Measurements from ENCODE around the gene DNMT3B. TPM values are rescaled to one million over a fixed set of nuclear protein-coding genes. Genes with fewer than 3 reads are reported as not detected.

Gene DNMT3B
- total and polyA plus RNA-seq, 9 donors: 0.46 to 2.1 (median 0.80) TPM

- no peaks in the 10 kb centered on the region for H3K27me3 ChIP-seq
- H3K27ac ChIP-seq: no peak overlapping the region
- no peak overlapping the region for H3K4me3 ChIP-seq
- TF ChIP-seq EP300 (IDR thresholded peaks at IDR 0.05) (no peak), CTCF (IDR thresholded peaks at IDR 0.05) (no peak), POLR2A (IDR thresholded peaks at IDR 0.05) (no peak)
- H3K9me3 ChIP-seq: no peaks in the 10 kb centered on the region
- DNase-seq: no peak
- peaks cover 3% of the 10 kb centered on the region for H3K4me1 ChIP-seq (ENCODE audit: insufficient read depth)
- intact Hi-C loops (cut with DNase I): no loop called here
- WGBS, 3 donors: 53 to 66% (median 58%) methylated on average over 9 of the region's 9 CpGs
- no peaks in the 10 kb centered on the region for H3K36me3 ChIP-seq
Observed at GRCh38 chr20:32767418-32768198, 5.4 kb downstream of the DNMT3B start.

GRCh38 chr20:32772046-32772445, 9.9 kb downstream of the DNMT3B start:
- Histone ChIP-seq H3K4me3 (no peak overlapping the region), H3K27me3 (no peaks in the 10 kb centered on the region), H3K36me3 (no peaks in the 10 kb centered on the region), H3K27ac (no peak overlapping the region), H3K4me1 (ENCODE audit: insufficient read depth) (no peaks in the 10 kb centered on the region), H3K9me3 (no peaks in the 10 kb centered on the region)
- intact Hi-C loops (cut with DNase I): loop anchor here in 2 of 4 donors (10.0 kb wide), 2 partner anchors 87 to 97 kb away; partner anchors contain the start of gene C20orf203 (in 1 of the 2)
- DNase-seq: no peak
- WGBS, 3 donors: 92 to 97% (median 94%) methylated on average over 3 of the region's 3 CpGs
- no peak for TF ChIP-seq POLR2A (IDR thresholded peaks at IDR 0.05)
- TF ChIP-seq EP300 (IDR thresholded peaks at IDR 0.05): no peak

- H3K27ac ChIP-seq: no peak overlapping the region
- no peak overlapping the region for H3K4me3 ChIP-seq
- intact Hi-C loops (cut with DNase I): loop anchor here in 2 of 4 donors (10.0 kb wide), 2 partner anchors 88 to 98 kb away; partner anchors contain the start of gene C20orf203 (in 1 of the 2)
- H3K4me1 ChIP-seq (ENCODE audit: insufficient read depth): no peaks in the 10 kb centered on the region
- no peak for DNase-seq
- TF ChIP-seq EP300 (IDR thresholded peaks at IDR 0.05) (no peak), CTCF (IDR thresholded peaks at IDR 0.05) (no peak)
- no peaks in the 10 kb centered on the region for H3K9me3 ChIP-seq
- H3K27me3 ChIP-seq: no peaks in the 10 kb centered on the region
- H3K36me3 ChIP-seq: no peaks in the 10 kb centered on the region
- 91 to 96% (median 95%) methylated on average over 2 of the region's 2 CpGs for WGBS, 3 donors
Observed at GRCh38 chr20:32773223-32773622, 11.0 kb downstream of the DNMT3B start.

- no peaks in the 10 kb centered on the region for H3K27me3 ChIP-seq
- H3K9me3 ChIP-seq: no peaks in the 10 kb centered on the region
- no peaks in the 10 kb centered on the region for H3K4me1 ChIP-seq (ENCODE audit: insufficient read depth)
- TF ChIP-seq POLR2A (IDR thresholded peaks at IDR 0.05): no peak
- no peak for TF ChIP-seq EP300 (IDR thresholded peaks at IDR 0.05)
- TF ChIP-seq CTCF (IDR thresholded peaks at IDR 0.05): no peak
- intact Hi-C loops (cut with DNase I): loop anchor here in 2 of 4 donors (10.0 kb wide), 2 partner anchors 89 to 99 kb away; partner anchors contain the start of gene C20orf203 (in 1 of the 2)
- H3K36me3 ChIP-seq: no peaks in the 10 kb centered on the region
- 91 to 96% (median 94%) methylated on average over 8 of the region's 8 CpGs for WGBS, 3 donors
- no peak overlapping the region for H3K4me3 ChIP-seq
- no peak overlapping the region for H3K27ac ChIP-seq
- no peak for DNase-seq
Observed at GRCh38 chr20:32773855-32774254, 11.7 kb downstream of the DNMT3B start.
